Skin epidermis (tissue), 12 donors: Measurements from ENCODE around the gene WRAP53.

Experiments
- H3K27ac ChIP-seq, 21 experiments: fragments of 200-600 bp; sonication (generic) in 11 of 21; one replicate each; pipeline ENCODE4 v1.5.0; 2020; ENCODE audit warnings: mild to moderate bottlenecking in 3 of 21, inconsistent platforms in 2 of 21, moderate library complexity in 2 of 21
- H3K4me3 ChIP-seq, 7 experiments: fragments of 200-600 bp; sonication (generic) in 2 of 7; one replicate each; pipeline ENCODE4 v1.5.0; 2020; ENCODE audit warnings: inconsistent platforms in 2 of 7, mild to moderate bottlenecking in 2 of 7, moderate library complexity in 1 of 7

WRAP53 gene

GRCh38 chr17:7729816-7730215 lies 41.5 kb downstream of the WRAP53 start:
- no peak overlapping the region for H3K4me3 ChIP-seq

DNA sequence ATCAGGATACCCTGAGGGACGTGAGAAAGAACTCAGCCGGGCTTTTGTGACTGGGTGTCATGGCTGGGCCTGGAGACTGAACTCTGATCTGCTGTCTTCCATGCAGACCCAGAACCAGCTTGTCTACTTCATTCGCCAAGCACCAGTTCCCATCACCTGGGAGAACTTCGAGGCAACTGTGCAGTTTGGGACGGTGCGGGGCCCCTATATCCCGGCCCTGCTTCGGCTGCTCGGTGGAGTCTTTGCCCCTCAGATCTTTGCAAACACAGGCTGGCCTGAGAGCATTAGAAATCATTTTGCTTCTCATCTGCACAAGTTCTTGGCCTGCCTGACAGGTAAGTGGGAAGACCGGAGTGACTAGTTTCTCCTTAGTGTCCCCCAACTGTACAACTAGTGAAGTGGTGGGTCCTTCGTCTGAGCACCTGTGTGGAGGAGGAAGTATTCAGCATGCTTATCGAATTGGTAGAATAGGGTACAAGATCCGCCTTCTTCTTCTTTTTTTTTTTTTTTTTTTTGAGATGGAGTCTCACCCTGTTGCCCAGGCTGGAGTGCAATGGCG lies 44.8 kb downstream of the WRAP53 start:
- H3K4me3 ChIP-seq: no peak overlapping the region
- no peak overlapping the region for H3K27ac ChIP-seq

More at GRCh38 chr17:7729816-7730215, 41.5 kb downstream of the WRAP53 start:
- no peak overlapping the region for H3K27ac ChIP-seq

GRCh38 chr17:7737601-7738000 lies 49.3 kb downstream of the WRAP53 start:
- Histone ChIP-seq H3K4me3 (no peak overlapping the region), H3K27ac (no peak overlapping the region)

GRCh38 chr17:7739746-7740145 lies 51.5 kb downstream of the WRAP53 start:
- Histone ChIP-seq H3K27ac (no peak overlapping the region), H3K4me3 (no peak overlapping the region)

DNA sequence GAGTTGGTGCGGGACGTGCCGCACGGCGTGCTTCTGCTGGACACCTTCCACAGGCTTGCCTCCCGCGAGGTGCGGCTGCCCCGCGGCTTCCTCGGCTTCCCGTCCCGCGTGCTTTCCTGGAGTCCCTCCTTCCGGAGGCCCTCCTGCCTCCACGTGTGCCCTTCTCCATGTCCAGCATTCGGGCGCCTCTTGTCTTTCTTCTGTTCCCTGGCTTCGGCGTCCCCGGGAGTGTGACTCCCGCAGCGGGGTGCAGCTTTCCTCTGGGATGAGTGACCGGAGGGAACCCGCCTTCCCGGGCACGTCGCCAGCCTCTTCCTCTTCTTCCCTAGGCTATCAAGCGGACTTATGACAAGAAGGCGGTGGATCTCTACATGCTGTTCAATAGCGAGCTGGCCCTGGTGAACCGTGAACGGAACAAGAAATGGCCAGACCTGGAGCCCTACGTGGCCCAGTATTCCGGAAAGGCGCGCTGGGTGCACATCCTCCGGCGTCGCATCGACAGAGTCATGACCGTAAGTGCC lies 52.3 kb downstream of the WRAP53 start:
- H3K27ac ChIP-seq: no peak overlapping the region
- peak overlapping the region in 3 of 7 experiments; percentile 5 to 24 (median 9) for H3K4me3 ChIP-seq

DNA sequence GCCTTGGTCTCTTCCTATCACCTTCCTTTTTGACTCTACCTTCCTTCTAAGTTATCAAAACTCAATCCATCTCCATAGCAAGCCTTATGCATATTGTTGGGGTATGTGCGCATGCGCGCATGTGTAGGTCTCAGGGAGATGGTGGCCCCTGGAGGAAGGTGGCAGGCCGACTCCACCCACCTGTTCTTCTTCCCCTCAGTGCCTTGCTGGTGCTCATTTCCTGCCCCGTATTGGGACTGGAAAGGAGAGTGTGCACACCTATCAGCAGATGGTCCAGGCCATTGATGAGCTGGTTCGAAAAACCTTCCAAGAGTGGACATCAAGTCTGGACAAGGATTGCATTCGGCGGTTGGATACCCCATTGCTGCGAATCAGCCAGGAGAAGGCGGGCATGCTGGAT lies 54.5 kb downstream of the WRAP53 start:
- H3K4me3 ChIP-seq: no peak overlapping the region
- H3K27ac ChIP-seq: no peak overlapping the region

GRCh38 chr17:7744416-7744815 lies 56.1 kb downstream of the WRAP53 start:
- Histone ChIP-seq H3K4me3 (no peak overlapping the region), H3K27ac (no peak overlapping the region)

DNA sequence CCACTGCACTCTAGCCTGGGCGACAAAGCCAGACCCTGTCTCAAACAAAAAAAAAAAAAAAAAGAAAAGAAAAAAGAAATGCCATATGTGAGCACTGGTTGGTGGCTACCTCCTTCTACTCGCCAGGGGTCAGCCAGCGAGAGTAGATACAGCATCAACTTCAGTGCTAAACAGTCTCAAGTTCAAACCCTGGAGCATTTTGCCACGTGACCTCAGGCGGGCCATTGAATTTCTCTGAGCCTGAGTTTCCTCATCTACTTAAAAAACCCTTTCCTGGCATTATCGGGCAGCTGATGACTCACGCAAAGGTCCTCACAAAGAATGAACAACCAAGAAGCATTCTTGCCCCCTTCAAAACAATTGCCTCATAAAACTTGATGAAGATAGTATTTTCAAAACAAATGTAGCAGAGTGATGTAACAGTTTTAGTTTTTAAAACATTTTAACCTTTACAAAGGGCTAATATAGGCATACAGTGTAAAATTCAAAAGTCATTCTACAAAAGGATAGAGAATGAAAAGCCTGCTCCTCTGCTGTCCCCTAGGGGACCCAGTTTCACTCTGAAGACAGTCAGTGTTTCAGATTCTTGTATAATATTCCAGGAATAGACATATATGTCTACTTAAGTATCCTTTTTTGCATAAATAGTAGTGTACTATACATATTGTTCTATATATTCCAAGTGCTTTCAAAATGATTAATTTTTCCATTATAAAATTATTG lies 57.6 kb downstream of the WRAP53 start:
- H3K4me3 ChIP-seq: no peak overlapping the region
- no peak overlapping the region for H3K27ac ChIP-seq

DNA sequence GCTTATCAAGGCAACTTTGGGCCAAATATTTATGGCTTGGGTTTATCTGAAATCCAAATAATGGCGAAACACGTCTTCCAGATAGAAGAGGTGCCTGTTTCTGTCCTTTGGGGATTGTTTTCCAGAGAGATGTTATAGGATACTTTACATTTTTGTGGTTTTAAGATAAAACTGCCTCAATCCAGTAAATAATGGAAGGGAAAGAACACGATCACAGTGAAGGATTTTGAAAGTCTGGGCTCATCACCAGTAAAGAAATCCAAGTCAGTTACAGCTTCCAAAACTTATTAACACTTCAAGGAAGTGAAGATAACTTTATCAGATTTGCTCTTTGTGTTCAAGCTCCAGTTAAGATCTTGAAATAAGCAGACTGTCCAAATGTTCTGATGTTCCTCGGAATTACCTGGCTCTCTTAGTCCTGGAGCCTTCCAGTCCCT lies 59.4 kb downstream of the WRAP53 start:
- Histone ChIP-seq H3K27ac (peak overlapping the region in 1 of 21 experiments; percentile 10), H3K4me3 (no peak overlapping the region)

- Histone ChIP-seq H3K4me3 (no peak overlapping the region), H3K27ac (peak overlapping the region in 1 of 21 experiments; percentile 10)
These were observed 59.9 kb downstream of the WRAP53 start for GRCh38 chr17:7748076-7748775.

- Histone ChIP-seq H3K4me3 (no peak overlapping the region), H3K27ac (peak overlapping the region in 1 of 21 experiments; percentile 35)
These were observed 62.1 kb downstream of the WRAP53 start for GRCh38 chr17:7750321-7750821.
